NCI-H1694 (cell line): ENCODE data around the gene MYH10.
"Not testable (repeated sequence)": the region's sequence is repeated elsewhere in the genome, so short reads cannot be mapped to it uniquely, and the experiment has no call there.

Experiments used
- DNase-seq: peaks from one replicate; lab custom pipeline; 2025; lab: John Stamatoyannopoulos, UW

The MYH10 gene

DNA sequence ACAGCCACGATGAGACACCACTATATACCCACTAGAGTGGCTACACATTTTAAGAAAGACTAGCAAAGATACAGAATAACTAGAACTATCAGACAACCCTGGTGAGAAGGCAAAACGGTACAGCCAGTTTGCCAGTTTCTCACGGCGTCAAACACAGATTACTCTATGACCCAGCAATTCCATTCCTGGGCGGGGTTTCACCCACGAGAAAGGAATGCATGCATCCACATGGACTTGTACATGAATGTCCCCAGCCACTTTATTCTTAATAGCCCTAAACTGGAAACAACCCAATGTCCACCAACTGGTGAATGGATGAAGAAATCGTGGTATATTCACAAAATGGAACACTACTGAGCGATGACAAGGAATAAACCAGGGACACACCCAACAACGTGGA lies 74.5 kb downstream of the MYH10 start:
- no peak for DNase-seq

DNA sequence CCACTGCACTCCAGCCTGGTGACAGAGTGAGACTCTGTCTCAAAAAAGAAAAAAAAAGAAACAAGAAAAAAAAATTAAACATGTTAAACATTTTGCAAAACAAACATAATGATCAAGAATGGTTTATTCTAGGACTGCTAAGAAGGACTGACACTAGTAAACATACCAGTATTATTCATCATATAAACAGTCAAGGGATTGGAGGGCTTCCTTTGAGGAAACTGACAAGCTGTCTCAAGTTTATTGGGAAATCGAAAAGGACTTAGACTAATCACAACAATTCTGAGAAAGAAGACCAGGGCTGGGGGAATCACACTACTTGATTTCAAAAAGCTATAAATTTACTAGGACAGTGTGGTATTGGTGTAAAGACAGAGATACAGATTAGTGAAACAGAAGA lies 75.5 kb downstream of the MYH10 start:
- no peak for DNase-seq

- no peak for DNase-seq
Observed at GRCh38 chr17:8552577-8553320, 77.8 kb downstream of the MYH10 start.

DNA sequence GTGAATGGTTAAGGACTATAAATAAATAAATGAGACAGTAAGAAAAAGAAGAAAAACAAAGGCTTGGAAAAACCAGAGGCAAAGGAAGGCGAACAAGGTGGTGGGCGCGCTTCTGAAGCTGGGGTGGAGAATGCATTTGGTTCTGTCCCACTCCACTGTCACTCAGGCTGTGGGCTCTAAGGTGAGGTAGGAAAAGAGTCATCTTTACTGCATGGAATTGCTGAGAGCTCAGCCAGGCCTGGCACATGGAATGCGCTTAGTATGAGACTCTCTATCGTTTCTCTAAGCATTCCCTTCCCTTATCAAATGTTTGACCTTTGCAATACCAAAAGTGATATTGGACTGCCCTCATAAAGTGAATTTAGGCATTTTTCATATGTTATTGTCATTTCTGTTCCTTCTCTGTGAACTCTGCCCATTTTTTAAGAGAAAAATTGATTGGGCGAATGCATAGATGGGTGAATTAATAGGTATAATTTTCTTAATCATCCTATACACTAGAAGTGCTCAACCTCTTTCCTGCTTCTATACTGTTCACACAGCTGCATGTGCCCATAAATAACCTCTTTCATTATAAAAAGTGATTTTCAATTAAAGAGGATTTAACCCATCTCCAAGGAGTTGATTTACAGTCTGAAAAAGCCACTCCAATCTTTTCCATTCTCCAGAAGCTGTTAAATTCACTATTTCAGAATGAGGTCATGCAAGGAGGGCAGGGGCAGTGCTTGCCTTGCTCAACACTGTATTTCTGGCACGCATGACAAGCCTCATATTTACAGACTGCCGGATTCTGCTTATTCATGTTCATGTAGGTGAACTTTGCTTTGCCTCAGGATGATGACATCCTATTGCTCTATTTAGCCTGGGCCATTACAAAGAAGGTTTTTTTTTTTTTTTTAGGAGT lies 87.7 kb downstream of the MYH10 start:
- DNase-seq, result no peak

DNA sequence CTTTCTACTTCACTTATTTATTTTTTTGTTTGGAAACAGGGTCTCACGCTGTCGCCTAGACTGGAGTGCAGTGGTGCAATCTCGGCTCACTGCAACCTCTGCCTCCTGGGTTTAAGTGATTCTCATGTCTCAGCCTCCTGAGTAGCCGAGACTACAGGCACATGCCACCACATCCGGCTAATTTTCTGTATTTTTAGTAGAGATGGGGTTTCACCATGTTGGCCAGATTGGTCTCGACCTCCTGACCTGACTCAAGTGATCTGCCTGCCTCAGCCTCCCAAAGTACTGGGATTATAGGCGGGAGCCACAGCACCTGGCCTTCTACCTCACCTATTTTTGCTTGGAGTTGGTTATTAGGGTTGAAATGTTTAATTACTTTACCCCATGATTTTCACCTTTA lies 90.5 kb downstream of the MYH10 start:
- not testable (repeated sequence) for DNase-seq

- no peak for DNase-seq
Observed at GRCh38 chr17:8537734-8538133, 92.8 kb downstream of the MYH10 start.

- no peak for DNase-seq
Observed at GRCh38 chr17:8534498-8535188, 95.9 kb downstream of the MYH10 start.

DNA sequence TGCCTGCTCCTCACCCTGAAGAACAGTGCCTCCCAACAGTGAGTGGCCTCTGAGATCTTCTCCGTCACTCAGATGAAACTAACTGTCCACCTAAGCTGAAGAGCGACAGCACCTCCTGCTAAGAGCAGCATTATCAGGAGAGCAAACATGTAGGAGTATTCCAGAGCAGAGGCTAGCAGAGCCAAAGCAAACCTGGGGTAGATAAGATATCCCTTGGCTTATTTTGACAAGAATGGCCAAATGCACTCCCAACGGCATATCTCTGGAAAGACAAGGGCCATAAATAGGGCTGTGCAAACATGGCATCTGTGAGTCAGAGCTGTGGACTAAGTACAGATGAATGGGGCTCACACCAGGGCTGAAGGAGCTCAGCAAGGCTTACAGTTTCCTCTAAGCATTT lies 98.5 kb downstream of the MYH10 start:
- no peak for DNase-seq

GRCh38 chr17:8522577-8522976 lies 107.9 kb downstream of the MYH10 start:
- no peak for DNase-seq

DNA sequence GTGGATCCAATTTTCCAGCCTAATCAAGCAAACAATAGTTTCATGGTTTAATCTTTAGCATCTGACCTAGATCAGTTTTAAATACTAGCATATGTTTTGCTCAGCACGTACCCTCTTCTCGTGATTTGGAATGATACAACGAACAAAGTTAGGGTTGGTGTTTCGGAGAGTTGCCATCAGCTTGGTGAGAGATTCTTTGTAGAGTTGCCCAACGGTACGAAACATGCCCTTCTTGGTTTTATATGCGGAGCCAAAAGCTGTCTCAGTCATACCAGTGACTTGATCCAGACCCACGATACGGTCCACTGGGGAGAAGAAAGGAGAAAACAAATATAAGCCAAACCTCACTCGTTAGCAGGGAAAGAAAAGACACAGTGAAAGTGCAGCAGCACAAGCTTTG lies 109.5 kb downstream of the MYH10 start:
- DNase-seq, result no peak

DNA sequence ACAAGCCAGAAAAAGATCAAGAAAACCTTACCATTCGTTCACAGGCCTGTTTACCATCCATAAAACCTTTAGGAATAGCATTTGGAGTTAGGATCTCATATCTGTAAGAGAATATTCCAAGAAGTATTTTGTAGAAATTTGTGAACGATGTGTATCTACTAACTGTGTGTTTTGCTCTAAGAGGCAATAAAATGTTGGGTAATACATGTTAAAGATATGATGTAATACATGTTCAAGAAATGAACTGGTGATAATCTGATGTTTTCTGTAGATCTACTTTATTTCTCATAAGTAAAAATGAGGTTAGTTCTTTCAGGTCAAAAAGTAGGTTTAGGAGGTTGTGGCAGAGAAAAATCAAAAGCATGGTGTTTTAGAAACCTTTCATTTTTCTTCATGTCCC lies 111.7 kb downstream of the MYH10 start:
- DNase-seq, result no peak

GRCh38 chr17:8518326-8518725 lies 112.2 kb downstream of the MYH10 start:
- no peak for DNase-seq

DNA sequence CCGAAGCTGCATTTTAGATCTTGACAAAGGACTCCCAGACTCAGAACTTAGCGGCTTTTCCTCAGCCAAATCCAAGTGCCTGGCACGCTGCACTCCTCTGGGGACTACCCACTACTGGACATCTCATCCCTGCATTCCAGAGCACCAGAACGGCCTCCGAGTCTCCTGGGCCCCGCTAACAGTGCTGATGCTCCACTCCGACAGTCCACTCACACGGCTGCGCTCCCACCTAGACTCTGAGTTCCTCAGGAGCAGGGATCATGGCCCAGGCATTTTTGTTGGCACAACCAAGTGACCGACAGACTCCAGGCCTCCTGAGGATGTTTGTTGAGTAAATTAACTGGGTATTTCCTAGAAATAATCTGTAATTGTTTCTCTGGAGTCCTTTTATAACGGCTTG lies 115.7 kb downstream of the MYH10 start:
- no peak for DNase-seq

- DNase-seq, result no peak
Observed at GRCh38 chr17:8506145-8506544, 124.4 kb downstream of the MYH10 start.

- no peak for DNase-seq
Observed at GRCh38 chr17:8504460-8505207, 125.9 kb downstream of the MYH10 start.

- DNase-seq, result no peak
Observed at GRCh38 chr17:8503807-8504206, 126.7 kb downstream of the MYH10 start.

GRCh38 chr17:8503368-8503767 lies 127.2 kb downstream of the MYH10 start:
- DNase-seq, result no peak

DNA sequence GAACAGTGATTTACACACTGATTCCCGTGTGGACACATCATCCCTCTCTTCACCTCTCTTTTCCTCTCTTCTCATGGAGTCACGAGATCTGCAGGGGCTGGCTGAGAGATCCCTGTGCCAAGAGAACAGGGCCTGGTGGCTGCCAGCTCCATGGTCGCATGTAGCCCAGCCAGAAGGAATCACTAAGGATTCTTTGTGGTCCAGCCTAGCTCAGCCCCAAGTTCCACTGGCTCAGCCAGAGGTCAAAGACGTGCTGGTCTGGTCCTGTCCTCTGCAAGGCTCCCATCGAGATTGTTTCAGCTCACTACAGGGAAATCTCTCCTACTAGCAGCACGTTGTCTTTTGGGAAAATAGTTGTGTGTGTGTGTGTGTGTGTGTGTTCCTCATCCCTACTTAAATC lies 128.4 kb downstream of the MYH10 start:
- DNase-seq, result no peak

DNA sequence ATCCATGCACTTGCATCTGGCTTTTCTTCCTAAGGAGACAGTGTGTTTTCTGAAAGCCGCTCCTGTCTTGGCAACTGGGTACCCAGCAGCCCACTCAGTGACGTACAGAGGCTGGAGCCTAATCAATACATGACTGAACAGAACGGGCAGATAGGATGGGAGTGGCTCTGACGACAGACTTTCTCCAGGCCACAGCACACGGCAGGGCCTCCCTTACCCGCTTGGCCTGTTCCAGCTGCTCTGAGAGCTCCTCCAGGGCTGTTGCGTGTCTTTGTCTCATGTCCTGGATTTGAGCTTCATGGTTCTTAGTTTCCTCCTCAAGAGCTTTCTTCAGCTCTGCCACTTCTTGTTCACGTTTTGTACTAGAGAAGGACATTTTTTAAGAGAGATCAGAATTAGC lies 129.9 kb downstream of the MYH10 start:
- no peak for DNase-seq

GRCh38 chr17:8499614-8500013 lies 130.9 kb downstream of the MYH10 start:
- DNase-seq, result no peak

DNA sequence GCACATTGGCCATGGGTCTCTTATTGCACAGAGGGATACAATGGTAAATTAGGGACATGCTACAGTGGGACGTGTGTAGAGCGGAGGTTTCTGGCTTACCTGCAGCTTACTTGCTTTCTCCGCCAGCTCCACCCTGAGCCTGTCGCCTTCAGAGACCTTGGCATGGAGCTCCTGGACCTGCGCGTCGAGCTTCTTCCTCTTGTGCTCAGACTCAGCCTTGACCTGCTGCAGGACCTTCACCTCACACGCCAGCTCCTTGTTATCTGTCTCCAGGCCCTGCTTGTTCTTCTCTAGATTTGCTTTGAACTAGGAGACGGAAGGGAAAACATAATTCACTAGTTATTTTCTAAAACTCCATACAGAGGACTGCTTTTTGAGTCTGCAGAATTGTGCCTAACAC lies 131.4 kb downstream of the MYH10 start:
- no peak for DNase-seq

GRCh38 chr17:8496081-8496480 lies 134.4 kb downstream of the MYH10 start:
- DNase-seq, result no peak
